T47D (cell line): ENCODE data around the gene RPL27A.
"Not testable (repeated sequence)": the region's sequence is repeated elsewhere in the genome, so short reads cannot be mapped to it uniquely, and the experiment has no call there.

Source experiments
- DNase-seq, 2 experiments: peaks; one replicate each; pipeline versions ENCODE4 v3.0.0 to v3.0.0-alpha.2; 2011 to 2012; ENCODE audit warnings: low read depth in 1 of 2, low spot score in 1 of 2
- JUND ChIP-seq: IDR thresholded peaks from 2 replicates; pipeline ENCODE4 v1.6.1; 2012; ENCODE audit warnings: low read depth
- in situ Hi-C: cut with HindIII; loops from 2 replicates; pipeline ENCODE4 v1.10.0; 2016; ENCODE audit warnings: low sequenced_read_pairs, low pct_unique_long_range_greater_than_20kb

Gene RPL27A

DNA sequence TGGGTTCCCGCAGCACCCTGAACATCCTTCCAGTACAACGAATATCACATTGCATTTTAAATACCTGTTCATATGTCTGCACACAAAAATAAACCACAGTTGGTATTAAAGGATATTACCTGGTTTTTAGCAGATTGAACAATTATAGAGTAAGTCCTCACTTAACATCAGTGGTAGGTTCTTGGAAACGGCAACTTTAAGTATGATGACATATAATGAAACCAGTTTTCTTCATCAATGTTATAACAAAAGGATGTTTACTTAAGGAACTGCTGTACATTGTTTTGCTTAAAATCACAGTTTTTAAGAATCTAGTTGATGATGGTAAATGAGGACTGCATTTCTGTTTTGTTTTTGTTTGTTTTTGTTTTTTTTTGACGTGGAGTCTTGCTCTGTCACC is 28.1 kb upstream of the RPL27A start:
- DNase-seq = no peak
- TF ChIP-seq JUND = no peak
- in situ Hi-C loops = no loop called here

DNA sequence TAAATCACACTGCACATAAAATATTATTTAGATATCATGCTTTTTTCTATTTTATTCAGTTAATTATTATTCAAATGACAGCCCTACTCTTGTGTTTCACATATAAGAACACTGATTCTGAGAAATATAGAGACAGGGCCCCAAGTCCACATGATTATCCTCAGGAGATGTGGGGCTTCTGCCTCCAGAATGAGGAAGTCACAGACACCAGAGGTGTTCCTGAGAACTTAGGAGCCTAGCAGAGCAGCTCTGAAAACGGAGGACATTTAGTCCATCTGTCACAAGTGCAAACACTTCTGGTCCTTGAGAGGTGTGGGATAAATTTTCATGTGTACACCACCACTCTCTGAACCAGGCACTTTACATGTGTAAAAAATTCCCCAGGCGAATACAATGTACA is 26.3 kb upstream of the RPL27A start:
- in situ Hi-C loops = no loop called here
- TF ChIP-seq JUND = no peak
- no peak for DNase-seq

DNA sequence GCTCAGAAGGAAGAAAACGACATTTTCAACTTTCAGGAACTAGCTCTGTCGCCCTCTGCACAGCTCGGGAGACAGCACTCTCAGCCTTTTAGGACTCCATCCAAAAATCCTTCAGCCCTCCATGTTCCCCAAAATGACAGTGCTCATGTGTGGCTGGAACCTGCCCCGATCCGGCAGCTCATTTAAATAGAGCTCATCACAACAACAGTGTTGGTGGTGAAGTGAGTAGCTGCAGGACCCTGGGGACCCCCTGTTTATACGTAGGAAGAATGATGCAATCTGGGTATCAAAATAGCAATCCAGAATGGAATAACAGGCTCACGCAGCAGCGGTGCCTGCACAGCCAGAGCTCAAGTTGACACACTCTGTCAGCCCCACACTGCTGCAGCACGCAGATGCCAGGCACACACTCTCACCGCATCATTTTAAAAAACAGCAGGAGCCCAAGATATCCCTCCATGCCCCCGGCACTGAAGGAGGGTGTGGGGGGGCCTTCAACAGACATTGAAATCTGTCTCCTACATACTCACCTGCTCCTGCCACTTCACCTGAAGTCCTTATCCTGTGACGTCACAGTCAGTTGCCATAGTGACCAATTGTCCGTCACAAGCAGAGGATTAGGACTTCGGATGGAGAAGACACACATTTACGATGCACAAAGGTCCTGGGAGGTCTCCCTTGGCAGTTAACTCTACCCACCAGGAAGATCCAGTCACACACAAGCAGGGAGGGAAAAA is 24.1 kb upstream of the RPL27A start:
- TF ChIP-seq JUND = no peak
- DNase-seq = no peak
- in situ Hi-C loops = no loop called here

DNA sequence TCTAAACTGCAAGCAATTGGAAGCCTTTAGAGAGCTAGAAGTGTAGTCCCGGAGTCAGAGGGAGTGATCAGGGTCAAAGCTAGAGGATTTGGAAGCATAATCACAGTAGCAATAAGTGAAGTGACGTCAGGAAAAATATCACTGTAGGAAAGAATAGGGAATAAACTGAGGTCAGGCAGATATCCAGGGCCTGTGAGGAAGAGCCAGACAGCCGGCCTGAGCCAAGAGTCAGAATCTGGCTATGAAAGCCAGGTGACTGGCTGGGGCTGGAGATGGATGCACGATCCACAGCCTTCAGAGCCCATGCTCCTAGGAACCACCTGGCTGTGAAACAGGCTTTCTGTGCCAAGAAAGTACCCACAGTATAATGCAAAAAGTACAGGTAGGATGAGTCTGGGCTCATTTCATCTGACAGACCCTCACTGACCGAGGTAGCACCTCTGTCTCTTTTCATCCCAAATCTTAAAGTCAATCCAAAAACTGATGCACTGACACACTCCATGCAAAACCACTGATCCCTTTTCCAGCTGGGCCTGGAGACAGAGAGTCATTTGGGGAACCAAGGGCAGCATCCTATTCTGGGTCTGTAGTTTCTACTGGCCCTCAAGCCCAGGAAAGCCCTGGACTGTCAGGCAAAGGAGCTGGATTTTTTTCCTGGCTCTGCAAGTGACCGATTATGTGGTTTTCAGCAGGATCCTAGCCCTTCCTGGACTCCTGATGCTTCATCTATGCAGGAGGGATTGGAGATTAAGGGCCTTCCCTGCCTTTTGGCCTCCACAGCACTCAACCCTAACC is 21.4 kb upstream of the RPL27A start:
- no peak for DNase-seq
- no peak for TF ChIP-seq JUND

DNA sequence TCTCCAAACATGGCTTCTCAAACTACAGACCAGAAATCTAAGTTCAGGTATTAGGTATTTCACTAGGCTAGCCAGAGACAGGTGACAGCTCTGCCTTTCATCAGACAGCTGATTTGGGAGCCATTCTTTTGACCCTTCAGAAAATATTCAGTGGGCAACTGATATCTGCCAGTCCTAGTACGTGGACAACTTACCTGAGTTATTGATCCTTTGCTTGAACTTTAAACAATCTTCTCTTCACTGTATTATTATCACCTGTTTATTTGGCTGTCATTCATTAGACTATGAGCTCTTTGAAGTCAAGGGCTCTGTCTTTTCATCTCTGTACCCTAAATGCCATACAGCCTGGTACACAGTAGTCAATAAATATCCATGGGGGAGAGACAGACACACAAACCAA is 17.4 kb upstream of the RPL27A start:
- in situ Hi-C loops = no loop called here
- no peak for DNase-seq
- no peak for TF ChIP-seq JUND

More for the DNA sequence above, 21.4 kb upstream of the RPL27A start:
- in situ Hi-C loops = no loop called here

DNA sequence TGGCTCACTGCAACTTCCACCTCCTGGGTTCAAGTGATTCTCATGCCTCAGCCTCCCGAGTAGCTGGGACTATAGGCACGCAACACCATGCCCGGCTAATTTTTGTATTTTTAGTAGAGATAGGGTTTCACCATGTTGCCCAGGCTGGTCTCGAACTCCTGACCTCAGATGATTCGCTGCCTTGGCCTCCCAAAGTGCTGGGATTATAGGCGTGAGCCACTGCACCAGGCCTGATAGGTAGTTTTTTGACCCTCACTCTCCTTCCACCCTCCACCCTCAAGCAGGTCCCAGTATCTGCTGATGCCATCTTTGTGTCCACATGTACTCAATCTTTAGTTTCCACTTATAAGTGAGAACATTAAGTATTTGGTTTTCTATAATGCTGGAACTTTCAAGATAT is 12.5 kb upstream of the RPL27A start:
- DNase-seq, in situ Hi-C loops: not testable (repeated sequence)

DNA sequence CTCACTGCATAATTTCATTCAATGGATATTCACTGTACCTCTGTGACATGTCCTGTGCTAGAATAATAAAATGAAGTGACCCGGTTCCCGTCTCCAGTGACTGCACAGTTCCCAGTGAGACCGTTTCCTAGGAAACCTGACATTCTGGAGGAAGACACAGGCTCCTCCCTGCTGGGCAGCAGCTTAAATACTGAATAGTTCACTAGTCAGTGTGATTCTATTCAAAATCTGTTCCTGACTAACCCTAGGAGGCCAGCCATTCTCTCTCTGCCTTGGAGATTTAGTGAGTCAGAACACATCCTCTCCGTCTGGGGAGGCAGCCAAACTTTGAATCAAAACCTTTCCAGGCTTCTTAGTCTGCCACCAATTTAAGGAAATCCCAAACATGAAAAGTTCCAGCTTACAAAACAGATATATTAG is 11.4 kb upstream of the RPL27A start:
- TF ChIP-seq JUND = no peak
- in situ Hi-C loops = no loop called here
- DNase-seq = no peak

DNA sequence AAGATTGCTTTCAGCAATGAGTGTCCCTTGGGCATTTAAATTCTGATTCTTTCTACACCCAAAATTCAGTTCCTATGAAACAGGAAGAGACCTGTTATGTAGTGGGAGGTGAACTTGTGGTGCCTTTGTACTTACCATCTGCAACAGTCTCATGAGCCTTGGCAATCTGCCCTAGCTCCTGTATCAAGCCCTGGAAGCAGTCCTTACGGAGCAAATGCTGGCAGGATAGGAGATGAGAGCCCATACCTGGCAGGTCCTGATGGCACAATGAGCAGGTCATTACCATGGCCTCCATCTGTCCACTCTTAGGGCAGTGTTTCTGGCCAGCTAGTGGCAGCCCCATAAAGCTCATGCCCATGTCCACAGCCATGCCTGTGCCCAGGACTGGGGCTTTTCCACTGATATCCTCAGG is 10.9 kb upstream of the RPL27A start:
- no peak for DNase-seq
- TF ChIP-seq JUND = no peak

GRCh38 chr11:8672346-8672745 is 10.2 kb upstream of the RPL27A start:
- no peak for DNase-seq
- in situ Hi-C loops = no loop called here
- TF ChIP-seq JUND = no peak

More for the DNA sequence above, 10.9 kb upstream of the RPL27A start:
- in situ Hi-C loops = no loop called here

GRCh38 chr11:8674859-8675258 is 7.7 kb upstream of the RPL27A start:
- in situ Hi-C loops = no loop called here
- no peak for TF ChIP-seq JUND

DNA sequence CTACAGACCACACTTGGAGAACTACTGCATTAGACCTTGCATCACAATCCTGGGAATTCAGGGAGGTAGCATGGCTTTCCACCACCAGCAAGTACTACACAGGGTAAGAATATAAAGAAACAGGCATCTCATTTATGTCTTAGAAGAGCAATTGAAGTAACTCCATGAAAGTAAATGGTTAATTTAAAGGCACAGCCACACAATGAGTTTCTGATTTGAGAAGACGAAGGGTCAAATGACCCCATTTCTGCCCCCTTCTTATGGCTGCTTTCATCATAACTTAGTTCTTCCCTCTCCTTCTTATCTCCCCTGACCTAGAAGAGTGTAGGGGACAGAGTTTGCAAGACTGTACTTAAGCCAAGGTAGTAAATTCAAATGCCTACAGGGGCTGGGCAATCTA is 6.1 kb upstream of the RPL27A start:
- in situ Hi-C loops = no loop called here
- TF ChIP-seq JUND = no peak
- no peak for DNase-seq

More at GRCh38 chr11:8674859-8675258, 7.7 kb upstream of the RPL27A start:
- DNase-seq = no peak

DNA sequence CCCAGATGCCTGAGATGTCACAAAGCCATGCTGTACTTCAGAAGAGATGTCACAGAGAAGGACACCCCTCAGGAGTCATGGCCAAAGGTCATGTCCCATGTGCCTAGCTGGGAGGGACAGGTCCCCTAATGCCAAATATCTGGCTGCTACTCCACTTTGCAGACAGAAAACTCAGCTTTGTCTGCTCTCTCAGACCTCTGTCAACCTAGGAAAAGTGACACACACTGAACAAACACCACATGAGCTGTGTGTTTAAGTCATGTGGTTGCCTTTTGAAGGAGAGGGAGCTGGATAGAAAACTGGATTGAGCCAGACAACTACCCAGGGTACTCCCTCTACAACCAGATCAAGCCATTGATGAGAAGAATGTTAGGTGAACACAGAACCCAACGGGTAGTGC is 3.6 kb upstream of the RPL27A start:
- no peak for TF ChIP-seq JUND

DNA sequence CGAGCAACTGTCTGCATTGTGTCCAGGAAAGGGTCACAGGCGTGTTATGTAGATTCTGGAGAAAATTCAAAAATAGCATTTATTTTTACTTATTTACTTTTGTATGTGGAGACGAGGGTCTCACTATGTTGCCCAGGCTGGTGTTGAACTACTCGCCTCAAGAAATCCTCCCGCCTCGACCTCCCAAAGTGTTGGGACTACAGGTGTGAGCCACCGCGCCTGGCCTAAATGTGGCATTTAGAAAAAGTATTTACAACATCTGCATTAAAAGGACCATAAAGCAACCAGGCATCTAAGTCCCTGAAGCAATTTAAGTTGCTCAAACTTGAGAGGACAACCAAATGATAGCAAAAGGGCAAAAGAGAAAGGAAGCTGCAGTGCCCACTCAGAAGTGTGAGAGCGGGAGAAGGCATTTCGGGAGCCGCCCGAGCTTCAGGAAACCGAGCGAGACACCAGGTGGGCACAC is 722 bp upstream of the RPL27A start:
- no peak for TF ChIP-seq JUND
- in situ Hi-C loops = no loop called here
- DNase-seq = no peak

More for the DNA sequence above, 3.6 kb upstream of the RPL27A start:
- in situ Hi-C loops = no loop called here
- DNase-seq = no peak
